B cell (primary cell): ENCODE results near the gene ADGRD1. TPM values are rescaled to one million over a fixed set of nuclear protein-coding genes. Genes with fewer than 3 reads are reported as not detected.

Experiments
- ATAC-seq: fragments of 200-7000 bp; cut with Tn5 transposase; one replicate; pipeline ENCODE4 v1.10.0; 2021; ENCODE audit warnings: low read depth, mild to moderate bottlenecking, moderate number of reproducible peaks, moderate library complexity
- CTCF ChIA-PET: fragments of 350-600 bp; sonication (Branson Sonifier 250); formaldehyde crosslinking; loops from one replicate; lab custom pipeline; 2021; ENCODE audit warnings: antibody characterized with exemption, inconsistent platforms; lab: Charles Lee
- POLR2A ChIA-PET: fragments of 350-600 bp; sonication (Branson Sonifier 250); formaldehyde crosslinking; loops from one replicate; lab custom pipeline; 2021; ENCODE audit warnings: antibody characterized with exemption; lab: Charles Lee
- DNase-seq: peaks from one replicate; pipeline ENCODE4 v3.0.0; 2013
- H2AFZ ChIP-seq: 2 replicates; pipeline ENCODE4 v1.6.1; 2012; ENCODE audit warnings: mild to moderate bottlenecking, low read depth, low read length; ENCODE audit not compliant: insufficient read depth, poor library complexity, severe bottlenecking
- H3K27ac ChIP-seq, 2 donors: 1 replicate in 1 of 2; 2 replicates in 1 of 2; pipeline ENCODE4 v1.5.1; 2012 to 2013; ENCODE audit warnings: low read length in 2 of 2, mild to moderate bottlenecking in 2 of 2, moderate library complexity in 1 of 2
- H3K27me3 ChIP-seq, 4 experiments: fragments of 200-600 bp in 1 of 4; sonication (generic) in 1 of 4; replicated peaks in 1 of 4; 1 replicate in 2 of 4; 2 replicates in 2 of 4; pipeline versions ENCODE4 v1.6.1 to v1.7.0; 2013 to 2016; ENCODE audit warnings: low read length in 3 of 4, mild to moderate bottlenecking in 2 of 4, mixed read lengths in 1 of 4, moderate library complexity in 1 of 4; ENCODE audit not compliant: insufficient read depth in 4 of 4, control insufficient read depth in 3 of 4; ENCODE audit errors: control extremely low read depth in 1 of 4
- H3K36me3 ChIP-seq, 2 experiments: replicated peaks in 1 of 2; 1 replicate in 1 of 2; 2 replicates in 1 of 2; pipeline versions ENCODE4 v1.6.1 to v1.7.1; 2013; ENCODE audit warnings: low read length in 1 of 2; ENCODE audit not compliant: insufficient read depth in 2 of 2, control insufficient read depth in 1 of 2; ENCODE audit errors: control extremely low read depth in 1 of 2, extremely low read depth in 1 of 2
- H3K4me1 ChIP-seq, 2 donors: fragments of 200-600 bp in 1 of 2; sonication (generic) in 1 of 2; 1 replicate in 1 of 2; 2 replicates in 1 of 2; pipeline versions ENCODE4 v1.5.1 to v1.6.1; 2013 to 2017; ENCODE audit warnings: low read length in 2 of 2; ENCODE audit not compliant: control insufficient read depth in 2 of 2, insufficient read depth in 2 of 2
- H3K4me2 ChIP-seq: replicated peaks from 2 replicates; pipeline ENCODE3; 2012; ENCODE audit warnings: mild to moderate bottlenecking, low read depth, low read length; ENCODE audit not compliant: poor library complexity, severe bottlenecking
- H3K4me3 ChIP-seq, 5 experiments: fragments of 200-600 bp in 1 of 5; sonication (generic) in 1 of 5; 1 replicate in 3 of 5; 2 replicates in 2 of 5; pipeline versions ENCODE4 v1.5.1 to v1.7.0; 2011 to 2016; ENCODE audit warnings: low read length in 4 of 5, mild to moderate bottlenecking in 4 of 5, low read depth in 2 of 5, control low read depth in 1 of 5, moderate library complexity in 1 of 5; ENCODE audit not compliant: insufficient read depth in 1 of 5; ENCODE audit errors: control extremely low read depth in 1 of 5, extremely low read depth in 1 of 5
- H3K79me2 ChIP-seq: fragments of 200-600 bp; sonication (generic); one replicate; pipeline ENCODE4 v1.6.0; 2016; ENCODE audit warnings: low read length; ENCODE audit not compliant: control insufficient read depth, insufficient read depth
- H3K9ac ChIP-seq: fragments of 200-600 bp; sonication (generic); 2 replicates; pipeline ENCODE4 v1.6.1; 2017; ENCODE audit warnings: mild to moderate bottlenecking, low read length, moderate library complexity
- H3K9me3 ChIP-seq, 3 donors: one replicate each; pipeline versions ENCODE4 v1.6.1 to v1.7.1; 2013; ENCODE audit warnings: low read length in 2 of 3; ENCODE audit not compliant: control insufficient read depth in 2 of 3, insufficient read depth in 1 of 3; ENCODE audit errors: control extremely low read depth in 1 of 3
- H4K20me1 ChIP-seq: 2 replicates; pipeline ENCODE4 v1.6.0; 2012; ENCODE audit warnings: mild to moderate bottlenecking, low read length; ENCODE audit not compliant: insufficient read depth, control insufficient read depth, poor library complexity, severe bottlenecking
- H3K27ac Mint-ChIP-seq: one replicate; pipeline ENCODE4 v1.8.0; 2021; ENCODE audit warnings: mixed read lengths
- H3K27me3 Mint-ChIP-seq: one replicate; pipeline ENCODE4 v1.8.0; 2021; ENCODE audit warnings: mixed read lengths
- H3K4me1 Mint-ChIP-seq: one replicate; pipeline ENCODE4 v1.8.0; 2021; ENCODE audit warnings: mixed read lengths
- H3K4me3 Mint-ChIP-seq: one replicate; pipeline ENCODE4 v1.8.0; 2021; ENCODE audit warnings: mixed read lengths
- H3K9me3 Mint-ChIP-seq: one replicate; pipeline ENCODE4 v1.8.0; 2022; ENCODE audit warnings: mixed read lengths; ENCODE audit not compliant: insufficient read depth
- EZH2 ChIP-seq: IDR thresholded peaks from 2 replicates; pipeline ENCODE4 v1.6.1; 2012; ENCODE audit warnings: borderline replicate concordance, low read depth, mild to moderate bottlenecking, moderate library complexity, low read length; ENCODE audit not compliant: insufficient read depth, poor library complexity, severe bottlenecking
- WGBS: methylation state at CpG from one replicate; pipeline ENCODE4 v1.1.5; 2013; ENCODE audit warnings: missing lambda C conversion rate; ENCODE audit not compliant: insufficient coverage; 5-methylcytosine and 5-hydroxymethylcytosine counted together
- intact Hi-C: fragments of 100-400 bp; cut with micrococcal nuclease; formaldehyde crosslinking; loops from one replicate; pipeline ENCODE4 v1.10.0; 2022
- polyA plus RNA-seq: library from polyadenylated mRNA; depleted of rRNA; stranded (reverse); fragments of >200 nt; gene quantifications from 2 replicates; pipeline ENCODE4 v1.2.3, GENCODE V29; 2012
- total RNA-seq, 2 donors: library from RNA; stranded (reverse); fragments of 120-200 nt in 1 of 2; gene quantifications; 1 replicate in 1 of 2; 2 replicates in 1 of 2; pipeline versions ENCODE4 v1.2.3 to v1.2.4, GENCODE V29; 2013 to 2022
- TF ChIP-seq, protein P1 (sequence below): fragments of 200-600 bp; IDR thresholded peaks from one replicate; pipeline ENCODE4 v1.8.0; 2022; ENCODE audit warnings: antibody characterized with exemption, mild to moderate bottlenecking

The ADGRD1 gene
- total and polyA plus RNA-seq, 2 donors (not counting 1 experiment from before 2014, with no cell fraction given): 1.1 to 2.2 TPM

DNA sequence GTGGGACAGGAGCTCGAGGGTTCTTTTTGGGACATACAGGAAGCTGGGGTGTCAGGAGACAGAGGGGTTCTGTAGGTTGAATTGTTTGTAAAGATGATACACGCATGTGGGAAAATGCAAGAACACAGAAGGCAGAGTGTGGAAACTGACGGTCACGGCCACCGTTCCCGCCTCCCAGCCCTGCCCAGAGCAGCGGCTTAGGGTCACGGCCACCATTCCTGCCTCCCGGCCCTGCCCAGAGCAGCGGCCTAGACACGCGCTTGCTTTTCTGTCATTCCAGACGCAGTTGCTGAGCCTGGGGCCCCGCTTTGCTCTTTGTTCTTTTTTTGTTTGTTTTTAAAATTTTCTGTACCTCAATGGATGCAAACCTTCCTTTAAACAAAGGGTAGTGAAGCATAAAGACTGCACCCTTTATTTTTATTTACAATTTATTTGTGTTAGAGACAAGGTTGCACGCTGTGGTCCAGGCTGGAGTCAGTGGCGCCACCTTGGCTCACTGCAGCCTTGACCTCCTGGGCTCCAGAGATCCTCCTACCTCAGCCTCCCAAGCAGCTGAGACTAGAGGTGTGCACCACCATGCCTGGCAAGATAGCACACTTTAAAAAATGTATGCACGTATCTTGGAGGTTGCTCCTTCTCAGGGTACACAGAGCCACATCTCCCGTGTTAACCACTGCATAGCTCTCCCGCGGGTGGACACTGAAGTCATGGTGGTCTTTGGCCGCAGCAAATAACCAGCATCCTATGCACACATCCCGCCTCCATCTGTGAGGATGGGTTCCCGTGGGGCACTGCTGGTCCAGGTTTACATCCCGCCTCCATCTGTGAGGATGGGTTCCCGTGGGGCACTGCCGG lies 142.3 kb downstream of the ADGRD1 start:
- Mint-ChIP-seq H3K9me3 (no peaks in the 10 kb centered on the region), H3K4me3 (no peak overlapping the region), H3K27me3 (no peaks in the 10 kb centered on the region), H3K27ac (no peak overlapping the region), H3K4me1 (peaks cover 16% of the 10 kb centered on the region)
- WGBS: 80% methylated on average over 23 of the region's 26 CpGs
- H4K20me1 ChIP-seq: no peaks in the 10 kb centered on the region
- H3K79me2 ChIP-seq: no peaks in the 10 kb centered on the region
- H3K27ac ChIP-seq: no peak overlapping the region
- H2AFZ ChIP-seq: no peak overlapping the region
- peaks cover 11 to 21% of the 10 kb centered on the region in 2 donors for H3K4me1 ChIP-seq
- H3K9me3 ChIP-seq: peaks cover 0 to 8% (median 0%) of the 10 kb centered on the region in 3 donors
- H3K27me3 ChIP-seq: peaks cover 0 to 8% (median 0%) of the 10 kb centered on the region in 4 experiments
- H3K9ac ChIP-seq: no peak overlapping the region
- ChIA-PET CTCF (interaction anchor here (2.6 kb wide), 1 partner anchor 10 kb away, joined by 8 read pairs; no protein-coding TSS in a partner anchor), POLR2A (no interaction called here)
- ATAC-seq (no peak), DNase-seq (no peak)
- no peak for TF ChIP-seq EZH2
- TF ChIP-seq, protein P1, sequence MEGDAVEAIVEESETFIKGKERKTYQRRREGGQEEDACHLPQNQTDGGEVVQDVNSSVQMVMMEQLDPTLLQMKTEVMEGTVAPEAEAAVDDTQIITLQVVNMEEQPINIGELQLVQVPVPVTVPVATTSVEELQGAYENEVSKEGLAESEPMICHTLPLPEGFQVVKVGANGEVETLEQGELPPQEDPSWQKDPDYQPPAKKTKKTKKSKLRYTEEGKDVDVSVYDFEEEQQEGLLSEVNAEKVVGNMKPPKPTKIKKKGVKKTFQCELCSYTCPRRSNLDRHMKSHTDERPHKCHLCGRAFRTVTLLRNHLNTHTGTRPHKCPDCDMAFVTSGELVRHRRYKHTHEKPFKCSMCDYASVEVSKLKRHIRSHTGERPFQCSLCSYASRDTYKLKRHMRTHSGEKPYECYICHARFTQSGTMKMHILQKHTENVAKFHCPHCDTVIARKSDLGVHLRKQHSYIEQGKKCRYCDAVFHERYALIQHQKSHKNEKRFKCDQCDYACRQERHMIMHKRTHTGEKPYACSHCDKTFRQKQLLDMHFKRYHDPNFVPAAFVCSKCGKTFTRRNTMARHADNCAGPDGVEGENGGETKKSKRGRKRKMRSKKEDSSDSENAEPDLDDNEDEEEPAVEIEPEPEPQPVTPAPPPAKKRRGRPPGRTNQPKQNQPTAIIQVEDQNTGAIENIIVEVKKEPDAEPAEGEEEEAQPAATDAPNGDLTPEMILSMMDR: no peak
- H3K4me2 ChIP-seq: no peak overlapping the region
- intact Hi-C loops: no loop called here
- no peaks in the 10 kb centered on the region for H3K36me3 ChIP-seq
- H3K4me3 ChIP-seq: no peak overlapping the region

DNA sequence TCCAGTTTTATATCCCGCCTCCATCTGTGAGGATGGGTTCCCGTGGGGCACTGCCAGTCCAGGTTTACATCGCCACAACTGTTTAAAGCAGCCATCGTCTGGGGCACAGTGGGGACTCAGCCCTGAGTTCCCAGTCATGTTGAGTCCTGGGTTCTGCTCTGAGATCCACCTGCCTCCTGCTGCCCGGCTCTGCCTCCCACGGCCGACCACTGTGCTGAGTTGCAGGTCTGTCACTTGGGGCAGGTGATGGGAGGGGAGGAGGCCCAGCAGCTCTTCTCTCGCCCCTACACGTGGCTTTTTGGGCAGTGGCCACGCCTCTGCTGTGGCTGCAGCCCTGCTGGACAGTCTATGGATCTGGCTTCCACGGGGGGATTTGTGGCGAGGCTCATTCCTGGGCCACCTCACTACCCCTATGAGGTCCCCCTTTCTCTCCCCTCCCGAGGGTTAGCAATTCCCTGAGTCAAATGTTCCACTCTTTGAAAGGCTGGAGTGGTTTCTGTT lies 143.0 kb downstream of the ADGRD1 start:
- H3K27ac ChIP-seq: no peak overlapping the region
- DNase-seq (no peak), ATAC-seq (no peak)
- H3K4me3 Mint-ChIP-seq: no peak overlapping the region
- no peak overlapping the region for H3K9ac ChIP-seq
- no peaks in the 10 kb centered on the region for H3K79me2 ChIP-seq
- no peaks in the 10 kb centered on the region for H3K27me3 Mint-ChIP-seq
- no peak overlapping the region for H3K27ac Mint-ChIP-seq
- no peak overlapping the region for H3K4me3 ChIP-seq
- peaks cover 0 to 10% (median 0%) of the 10 kb centered on the region in 3 donors for H3K9me3 ChIP-seq
- ChIA-PET POLR2A (no interaction called here), CTCF (interaction anchor here (2.6 kb wide), 1 partner anchor 9 kb away, joined by 8 read pairs; no protein-coding TSS in a partner anchor)
- H3K9me3 Mint-ChIP-seq: no peaks in the 10 kb centered on the region
- no peaks in the 10 kb centered on the region for H4K20me1 ChIP-seq
- peaks cover 15 to 27% of the 10 kb centered on the region in 2 donors for H3K4me1 ChIP-seq
- no peak overlapping the region for H3K4me2 ChIP-seq
- 87% methylated on average over 7 of the region's 13 CpGs for WGBS
- intact Hi-C loops: no loop called here
- TF ChIP-seq, protein P1: no peak
- TF ChIP-seq EZH2: no peak
- H3K27me3 ChIP-seq: peaks cover 0 to 8% (median 0%) of the 10 kb centered on the region in 4 experiments
- H2AFZ ChIP-seq: no peak overlapping the region
- peaks cover 15% of the 10 kb centered on the region for H3K4me1 Mint-ChIP-seq
- no peaks in the 10 kb centered on the region for H3K36me3 ChIP-seq
